ENCODE measurements around the gene AQP6. TPM values are rescaled to one million over a fixed set of nuclear protein-coding genes. Genes with fewer than 3 reads are reported as not detected.

Gene AQP6
- total RNA-seq, 1 experiment from 2014 or later: 0.31 TPM

- H3K27me3 ChIP-seq (ENCODE audit: control insufficient read depth, insufficient read depth, low read length): no peaks in the 10 kb centered on the region
- in situ Hi-C loops (cut with HindIII; ENCODE audit: low pct_unique_long_range_greater_than_20kb, low sequenced_read_pairs): no loop called here
- POLR2A ChIA-PET: interaction anchor here (0.5 kb wide), 1 partner anchor 84 kb away, joined by 5 read pairs; no protein-coding TSS in a partner anchor
- H3K4me1 ChIP-seq (ENCODE audit: control insufficient read depth, insufficient read depth, low read length): peaks cover 22% of the 10 kb centered on the region
- no TSS peak for BruUV-seq (replicated peaks)
- ATAC-seq (no peak), DNase-seq (ENCODE audit: low read depth, low spot score) (no peak)
- H3K4me3 ChIP-seq (ENCODE audit: low read depth in 2 of 2, low read length in 2 of 2): no peak overlapping the region
- TF ChIP-seq CTCF (IDR thresholded peaks at IDR 0.05): no peak
- TF ChIP-seq TCF7L2 (IDR thresholded peaks at IDR 0.05; ENCODE audit: low read depth, low read length): no peak
- TF ChIP-seq SIN3A (IDR thresholded peaks at IDR 0.05; ENCODE audit: borderline replicate concordance, insufficient read depth, low read depth, low read length): no peak
- TF ChIP-seq POLR2AphosphoS5 (IDR thresholded peaks at IDR 0.05; ENCODE audit: low read depth, low read length): no peak
- TF ChIP-seq REST (IDR thresholded peaks at IDR 0.05; ENCODE audit: insufficient read depth in 1 of 2, low read depth in 2 of 2, low read length in 1 of 2): no peak
- no peaks in the 10 kb centered on the region for H3K36me3 ChIP-seq (ENCODE audit: control insufficient read depth, insufficient read depth, low read length)
- intact Hi-C loops (cut with micrococcal nuclease; ENCODE audit: unreplicated experiment): loop anchor here (10.0 kb wide), 1 partner anchor 181 kb away; no protein-coding TSS in a partner anchor
- peak overlapping the region; percentile 34; the same call in 1 of the 2 replicates for H3K27ac ChIP-seq (ENCODE audit: low read length)
- no peaks in the 10 kb centered on the region for H3K9me3 ChIP-seq (ENCODE audit: control insufficient read depth, insufficient read depth, low read depth, low read length)
- CTCF ChIA-PET: interaction anchor here (0.6 to 1.6 kb wide), 2 partner anchors 11 to 14 kb away, joined by 3 to 5 read pairs; no protein-coding TSS in a partner anchor
These were observed 16.7 kb upstream of the AQP6 start for GRCh38 chr12:49955899-49956662.

- ATAC-seq (no peak), DNase-seq (ENCODE audit: low read depth, low spot score) (no peak)
- Histone ChIP-seq H3K4me3 (ENCODE audit: low read depth in 2 of 2, low read length in 2 of 2) (no peak overlapping the region), H3K27ac (ENCODE audit: low read length) (peak overlapping the region; percentile 44; the same call in 1 of the 2 replicates), H3K4me1 (ENCODE audit: control insufficient read depth, insufficient read depth, low read length) (peaks cover 22% of the 10 kb centered on the region), H3K9me3 (ENCODE audit: control insufficient read depth, insufficient read depth, low read depth, low read length) (no peaks in the 10 kb centered on the region), H3K36me3 (ENCODE audit: control insufficient read depth, insufficient read depth, low read length) (no peaks in the 10 kb centered on the region), H3K27me3 (ENCODE audit: control insufficient read depth, insufficient read depth, low read length) (no peaks in the 10 kb centered on the region)
- in situ Hi-C loops (cut with HindIII; ENCODE audit: low pct_unique_long_range_greater_than_20kb, low sequenced_read_pairs) (no loop called here), intact Hi-C loops (cut with micrococcal nuclease; ENCODE audit: unreplicated experiment) (loop anchor here (10.0 kb wide), 1 partner anchor 182 kb away; no protein-coding TSS in a partner anchor)
- no TSS peak for BruUV-seq (replicated peaks)
- ChIA-PET POLR2A (interaction anchor here (0.5 kb wide), 1 partner anchor 83 kb away, joined by 5 read pairs; no protein-coding TSS in a partner anchor), CTCF (no interaction called here)
- no peak for TF ChIP-seq POLR2AphosphoS5 (IDR thresholded peaks at IDR 0.05; ENCODE audit: low read depth, low read length)
- no peak for TF ChIP-seq CTCF (IDR thresholded peaks at IDR 0.05)
- TF ChIP-seq REST (IDR thresholded peaks at IDR 0.05; ENCODE audit: insufficient read depth in 1 of 2, low read depth in 2 of 2, low read length in 1 of 2): no peak
- no peak for TF ChIP-seq TCF7L2 (IDR thresholded peaks at IDR 0.05; ENCODE audit: low read depth, low read length)
- TF ChIP-seq SIN3A (IDR thresholded peaks at IDR 0.05; ENCODE audit: borderline replicate concordance, insufficient read depth, low read depth, low read length): no peak
These were observed 15.8 kb upstream of the AQP6 start for GRCh38 chr12:49956663-49957569.

All from Panc1 (cell line).